T-helper 2 cell treated with Interferon-gamma antibody and Interleukin-4, amounts not matched to agents 5 μg/mL and 100 μg/mL, for 36 hours (primary cell): ENCODE measurements around the gene PLSCR1.

Source experiments
- DNase-seq: peaks from one replicate; pipeline ENCODE4 v3.0.0; 2021; ENCODE audit warnings: low spot score
- H3K27ac Mint-ChIP-seq: one replicate; pipeline ENCODE4 v1.8.0; 2021; ENCODE audit warnings: mild to moderate bottlenecking, mixed read lengths
- H3K27me3 Mint-ChIP-seq: one replicate; pipeline ENCODE4 v1.8.0; 2021; ENCODE audit warnings: low read depth, mixed read lengths
- H3K36me3 Mint-ChIP-seq: one replicate; pipeline ENCODE4 v1.8.0; 2021; ENCODE audit warnings: low read depth, mixed read lengths
- H3K4me1 Mint-ChIP-seq: one replicate; pipeline ENCODE4 v1.8.0; 2021; ENCODE audit warnings: low read depth, mixed read lengths
- H3K4me3 Mint-ChIP-seq: one replicate; pipeline ENCODE4 v1.8.0; 2022; ENCODE audit warnings: mild to moderate bottlenecking, moderate library complexity, mixed read lengths
- H3K9me3 Mint-ChIP-seq: one replicate; pipeline ENCODE4 v1.8.0; 2021; ENCODE audit warnings: mixed read lengths

Gene PLSCR1

GRCh38 chr3:146468671-146469149, 75.7 kb downstream of the PLSCR1 start:
- Mint-ChIP-seq H3K36me3 (no peaks in the 10 kb centered on the region), H3K4me3 (peak overlapping the region; percentile 79), H3K9me3 (no peaks in the 10 kb centered on the region), H3K27me3 (no peaks in the 10 kb centered on the region), H3K4me1 (peaks cover 16% of the 10 kb centered on the region), H3K27ac (no peak overlapping the region)
- DNase-seq = no peak

GRCh38 chr3:146468234-146468633, 76.2 kb downstream of the PLSCR1 start:
- H3K27ac Mint-ChIP-seq = no peak overlapping the region

GRCh38 chr3:146466604-146467003, 77.8 kb downstream of the PLSCR1 start:
- H3K27ac Mint-ChIP-seq = no peak overlapping the region
- peaks cover 19% of the 10 kb centered on the region for H3K4me1 Mint-ChIP-seq
- no peak for DNase-seq
- no peak overlapping the region for H3K4me3 Mint-ChIP-seq
- H3K9me3 Mint-ChIP-seq = no peaks in the 10 kb centered on the region
- H3K36me3 Mint-ChIP-seq = no peaks in the 10 kb centered on the region
- H3K27me3 Mint-ChIP-seq = no peaks in the 10 kb centered on the region

More at GRCh38 chr3:146468234-146468633, 76.2 kb downstream of the PLSCR1 start:
- DNase-seq = no peak
- H3K4me1 Mint-ChIP-seq = peaks cover 19% of the 10 kb centered on the region
- no peaks in the 10 kb centered on the region for H3K27me3 Mint-ChIP-seq
- no peaks in the 10 kb centered on the region for H3K9me3 Mint-ChIP-seq
- H3K4me3 Mint-ChIP-seq = no peak overlapping the region
- H3K36me3 Mint-ChIP-seq = no peaks in the 10 kb centered on the region

- no peaks in the 10 kb centered on the region for H3K9me3 Mint-ChIP-seq
- DNase-seq = no peak
- H3K27ac Mint-ChIP-seq = no peak overlapping the region
- H3K4me3 Mint-ChIP-seq = no peak overlapping the region
- H3K36me3 Mint-ChIP-seq = no peaks in the 10 kb centered on the region
- no peaks in the 10 kb centered on the region for H3K27me3 Mint-ChIP-seq
- peaks cover 18% of the 10 kb centered on the region for H3K4me1 Mint-ChIP-seq
Observed at GRCh38 chr3:146465693-146466465, 78.5 kb downstream of the PLSCR1 start.
